ENCODE data around the gene MLH3. TPM values are rescaled to one million over a fixed set of nuclear protein-coding genes. Genes with fewer than 3 reads are reported as not detected.

MLH3 gene
- total RNA-seq, 2 experiments from 2014 or later, result 6.6 to 6.7 TPM

GRCh38 chr14:74973905-74974363 is 77.3 kb downstream of the MLH3 start:
- TF ChIP-seq EZH2phosphoT487 (IDR thresholded peaks at IDR 0.05; ENCODE audit: borderline replicate concordance, low read depth, low read length) (no peak), CTCF (conservative IDR thresholded peaks at IDR 0.05; ENCODE audit: low read length) (no peak)
- Histone ChIP-seq H3K9me2 (ENCODE audit: insufficient read depth, low read length) (no peaks in the 10 kb centered on the region), H4K20me1 (ENCODE audit: insufficient read depth, low read length) (no peaks in the 10 kb centered on the region), H3K36me3 (ENCODE audit: insufficient read depth, low read length) (no peaks in the 10 kb centered on the region), H3K27ac (ENCODE audit: low read depth, low read length, poor library complexity, severe bottlenecking) (no peak overlapping the region), H3K4me3 (ENCODE audit: low read depth, low read length, poor library complexity, severe bottlenecking) (no peak overlapping the region), H3K9me3 (ENCODE audit: low read length) (no peaks in the 10 kb centered on the region), H3K4me2 (ENCODE audit: low read length) (no peak overlapping the region), H3K4me1 (ENCODE audit: insufficient read depth, low read length, poor library complexity, severe bottlenecking) (peaks cover 12% of the 10 kb centered on the region), H2AFZ (ENCODE audit: low read length) (no peak overlapping the region), H3K79me2 (ENCODE audit: insufficient read depth, low read depth, low read length) (no peaks in the 10 kb centered on the region)
- no peak for DNase-seq (ENCODE audit: low spot score)
- no TSS peak for BruUV-seq (replicated peaks)
- intact Hi-C loops (cut with micrococcal nuclease; ENCODE audit: unreplicated experiment), result no loop called here
- ChIA-PET CTCF (ENCODE audit: unreplicated experiment) (no interaction called here), POLR2A (interaction anchor here (1.0 kb wide), 1 partner anchor 9 kb away, joined by 3 read pairs; no protein-coding TSS in a partner anchor)

GRCh38 chr14:74973003-74973653 is 78.1 kb downstream of the MLH3 start:
- POLR2A ChIA-PET, result interaction anchor here (1.0 kb wide), 1 partner anchor 8 kb away, joined by 3 read pairs; no protein-coding TSS in a partner anchor
- H3K27ac ChIP-seq (ENCODE audit: low read depth, low read length, poor library complexity, severe bottlenecking), result no peak overlapping the region
- no peaks in the 10 kb centered on the region for H3K9me2 ChIP-seq (ENCODE audit: insufficient read depth, low read length)
- no peak overlapping the region for H3K4me2 ChIP-seq (ENCODE audit: low read length)
- H3K4me3 ChIP-seq (ENCODE audit: low read depth, low read length, poor library complexity, severe bottlenecking), result no peak overlapping the region
- BruUV-seq (replicated peaks), result no TSS peak
- TF ChIP-seq EZH2phosphoT487 (IDR thresholded peaks at IDR 0.05; ENCODE audit: borderline replicate concordance, low read depth, low read length) (no peak), CTCF (conservative IDR thresholded peaks at IDR 0.05; ENCODE audit: low read length) (no peak)
- DNase-seq (ENCODE audit: low spot score), result peak; percentile 62
- intact Hi-C loops (cut with micrococcal nuclease; ENCODE audit: unreplicated experiment), result no loop called here
- H3K36me3 ChIP-seq (ENCODE audit: insufficient read depth, low read length), result no peaks in the 10 kb centered on the region
- peak overlapping the region; percentile 82 for H2AFZ ChIP-seq (ENCODE audit: low read length)
- H3K4me1 ChIP-seq (ENCODE audit: insufficient read depth, low read length, poor library complexity, severe bottlenecking), result peaks cover 12% of the 10 kb centered on the region
- H3K79me2 ChIP-seq (ENCODE audit: insufficient read depth, low read depth, low read length), result no peaks in the 10 kb centered on the region
- H4K20me1 ChIP-seq (ENCODE audit: insufficient read depth, low read length), result no peaks in the 10 kb centered on the region
- H3K9me3 ChIP-seq (ENCODE audit: low read length), result no peaks in the 10 kb centered on the region
- CTCF ChIA-PET (ENCODE audit: unreplicated experiment), result no interaction called here

- Histone ChIP-seq H3K27ac (ENCODE audit: low read depth, low read length, poor library complexity, severe bottlenecking) (no peak overlapping the region), H3K4me1 (ENCODE audit: insufficient read depth, low read length, poor library complexity, severe bottlenecking) (peaks cover 11% of the 10 kb centered on the region), H3K79me2 (ENCODE audit: insufficient read depth, low read depth, low read length) (no peaks in the 10 kb centered on the region), H2AFZ (ENCODE audit: low read length) (no peak overlapping the region), H3K4me3 (ENCODE audit: low read depth, low read length, poor library complexity, severe bottlenecking) (no peak overlapping the region), H3K9me2 (ENCODE audit: insufficient read depth, low read length) (no peaks in the 10 kb centered on the region), H3K36me3 (ENCODE audit: insufficient read depth, low read length) (no peaks in the 10 kb centered on the region), H4K20me1 (ENCODE audit: insufficient read depth, low read length) (no peaks in the 10 kb centered on the region), H3K4me2 (ENCODE audit: low read length) (no peak overlapping the region), H3K9me3 (ENCODE audit: low read length) (no peaks in the 10 kb centered on the region)
- no peak for TF ChIP-seq CTCF (conservative IDR thresholded peaks at IDR 0.05; ENCODE audit: low read length)
- no peak for TF ChIP-seq EZH2phosphoT487 (IDR thresholded peaks at IDR 0.05; ENCODE audit: borderline replicate concordance, low read depth, low read length)
- ChIA-PET CTCF (ENCODE audit: unreplicated experiment) (no interaction called here), POLR2A (interaction anchor here (0.6 kb wide), 1 partner anchor 79 kb away, joined by 3 read pairs; no protein-coding TSS in a partner anchor)
- no TSS peak for BruUV-seq (replicated peaks)
- no peak for DNase-seq (ENCODE audit: low spot score)
- intact Hi-C loops (cut with micrococcal nuclease; ENCODE audit: unreplicated experiment), result no loop called here
These were observed 82.5 kb downstream of the MLH3 start for GRCh38 chr14:74968811-74969210.

All from OCI-LY7 (cell line).